ENCODE results near the gene VRK3. TPM values are rescaled to one million over a fixed set of nuclear protein-coding genes. Genes with fewer than 3 reads are reported as not detected.
"Not testable (repeated sequence)": the region's sequence is repeated elsewhere in the genome, so short reads cannot be mapped to it uniquely, and the experiment has no call there.

The VRK3 gene
- total RNA-seq, 1 donor from 2014 or later, result 44.6 TPM

GRCh38 chr19:49958144-49958543, 67.0 kb downstream of the VRK3 start:
- H3K27ac Mint-ChIP-seq; DNase-seq (ENCODE audit: extremely low spot score, unreplicated experiment); H3K9me3 Mint-ChIP-seq; H3K36me3 Mint-ChIP-seq; H3K27me3 Mint-ChIP-seq; H3K4me3 Mint-ChIP-seq: not testable (repeated sequence)
- H3K4me1 Mint-ChIP-seq (ENCODE audit: unreplicated experiment), result peaks cover 35% of the 10 kb centered on the region

GRCh38 chr19:49957262-49957915, 67.8 kb downstream of the VRK3 start:
- Mint-ChIP-seq H3K9me3 (no peaks in the 10 kb centered on the region), H3K4me3 (no peak overlapping the region), H3K27ac (peak overlapping the region; percentile 91), H3K27me3 (no peaks in the 10 kb centered on the region), H3K36me3 (no peaks in the 10 kb centered on the region), H3K4me1 (ENCODE audit: unreplicated experiment) (peaks cover 36% of the 10 kb centered on the region)
- no peak for DNase-seq (ENCODE audit: extremely low spot score, unreplicated experiment)
- TF ChIP-seq CTCF (conservative IDR thresholded peaks at IDR 0.05), result no peak

GRCh38 chr19:49956115-49956495, 69.1 kb downstream of the VRK3 start:
- H3K4me1 Mint-ChIP-seq (ENCODE audit: unreplicated experiment), result peaks cover 36% of the 10 kb centered on the region
- no peak for DNase-seq (ENCODE audit: extremely low spot score, unreplicated experiment)
- no peak for TF ChIP-seq CTCF (conservative IDR thresholded peaks at IDR 0.05)
- H3K36me3 Mint-ChIP-seq, result no peaks in the 10 kb centered on the region
- peak overlapping the region; percentile 91 for H3K27ac Mint-ChIP-seq
- H3K9me3 Mint-ChIP-seq, result no peaks in the 10 kb centered on the region
- no peaks in the 10 kb centered on the region for H3K27me3 Mint-ChIP-seq
- peak overlapping the region; percentile 65 for H3K4me3 Mint-ChIP-seq

- peak overlapping the region; percentile 69 for H3K4me3 Mint-ChIP-seq
- H3K4me1 Mint-ChIP-seq (ENCODE audit: unreplicated experiment), result peaks cover 36% of the 10 kb centered on the region
Measured at GRCh38 chr19:49954933-49955332, 70.2 kb downstream of the VRK3 start.

GRCh38 chr19:49954092-49954829, 70.9 kb downstream of the VRK3 start:
- TF ChIP-seq CTCF (conservative IDR thresholded peaks at IDR 0.05), result no peak
- H3K9me3 Mint-ChIP-seq, result no peaks in the 10 kb centered on the region
- no peaks in the 10 kb centered on the region for H3K27me3 Mint-ChIP-seq
- no peaks in the 10 kb centered on the region for H3K36me3 Mint-ChIP-seq
- peak overlapping the region; percentile 69 for H3K4me3 Mint-ChIP-seq
- DNase-seq (ENCODE audit: extremely low spot score, unreplicated experiment), result no peak
- H3K4me1 Mint-ChIP-seq (ENCODE audit: unreplicated experiment), result peaks cover 36% of the 10 kb centered on the region
- H3K27ac Mint-ChIP-seq, result peak overlapping the region; percentile 91

More at GRCh38 chr19:49954933-49955332, 70.2 kb downstream of the VRK3 start:
- Mint-ChIP-seq H3K27me3 (no peaks in the 10 kb centered on the region), H3K27ac (peak overlapping the region; percentile 91), H3K36me3 (no peaks in the 10 kb centered on the region), H3K9me3 (no peaks in the 10 kb centered on the region)
- DNase-seq (ENCODE audit: extremely low spot score, unreplicated experiment), result no peak
- no peak for TF ChIP-seq CTCF (conservative IDR thresholded peaks at IDR 0.05)

- Mint-ChIP-seq H3K36me3 (no peaks in the 10 kb centered on the region), H3K4me1 (ENCODE audit: unreplicated experiment) (peaks cover 36% of the 10 kb centered on the region), H3K9me3 (no peaks in the 10 kb centered on the region), H3K27ac (peak overlapping the region; percentile 91), H3K4me3 (peak overlapping the region; percentile 69), H3K27me3 (no peaks in the 10 kb centered on the region)
- no peak for DNase-seq (ENCODE audit: extremely low spot score, unreplicated experiment)
- TF ChIP-seq CTCF (conservative IDR thresholded peaks at IDR 0.05), result no peak
Measured at GRCh38 chr19:49953416-49953815, 71.8 kb downstream of the VRK3 start.

Measured in type B pancreatic cell (in vitro differentiated cells).